Lower leg skin (tissue), 4 donors: ENCODE results near the gene DCAF8L2. TPM values are rescaled to one million over a fixed set of nuclear protein-coding genes. Genes with fewer than 3 reads are reported as not detected.

Experiments used
- DNase-seq, 2 donors: peaks; one replicate each; pipeline ENCODE4 v3.0.0-alpha.2; 2019; ENCODE audit warnings: low spot score in 2 of 2
- H3K4me3 ChIP-seq: fragments of 200-600 bp; sonication (generic); 2 replicates; pipeline ENCODE4 v1.5.1; 2017; ENCODE audit warnings: mild to moderate bottlenecking, low read depth; ENCODE audit not compliant: poor library complexity, severe bottlenecking
- POLR2A ChIP-seq, 2 donors: fragments of 450-650 bp; IDR thresholded peaks; one replicate each; pipeline ENCODE4 v1.6.1; 2016 to 2017; ENCODE audit warnings: antibody characterized with exemption in 2 of 2, mild to moderate bottlenecking in 1 of 2, moderate library complexity in 1 of 2
- WGBS, 2 donors: methylation state at CpG; one replicate each; pipeline ENCODE4 v1.1.5; 2018; 5-methylcytosine and 5-hydroxymethylcytosine counted together
- intact Hi-C: fragments of 100-400 bp; cut with DNase I; formaldehyde crosslinking; loops from one replicate; pipeline ENCODE4 v1.15.0; 2023; ENCODE audit warnings: low total_unique reads
- total RNA-seq, 4 donors: library from RNA; depleted of rRNA; stranded (reverse); fragments of >200 nt; gene quantifications; one replicate each; pipeline ENCODE4 v1.1.0, GENCODE V29; 2016
- TF ChIP-seq, protein P1 (sequence below), 3 donors: fragments of 450-650 bp; IDR thresholded peaks; one replicate each; pipeline ENCODE4 v1.5.1; 2016; ENCODE audit warnings: antibody characterized with exemption in 3 of 3, mild to moderate bottlenecking in 3 of 3, moderate library complexity in 2 of 3

The DCAF8L2 gene
- total RNA-seq, 4 donors from 2014 or later, result not detected

- no peak for DNase-seq
- intact Hi-C loops, result no loop called here
- no peak overlapping the region for H3K4me3 ChIP-seq
- WGBS, 2 donors, result 61 to 68% methylated on average over 6 of the region's 6 CpGs
- TF ChIP-seq POLR2A (IDR thresholded peaks at IDR 0.05), result no peak
- TF ChIP-seq, protein P1, sequence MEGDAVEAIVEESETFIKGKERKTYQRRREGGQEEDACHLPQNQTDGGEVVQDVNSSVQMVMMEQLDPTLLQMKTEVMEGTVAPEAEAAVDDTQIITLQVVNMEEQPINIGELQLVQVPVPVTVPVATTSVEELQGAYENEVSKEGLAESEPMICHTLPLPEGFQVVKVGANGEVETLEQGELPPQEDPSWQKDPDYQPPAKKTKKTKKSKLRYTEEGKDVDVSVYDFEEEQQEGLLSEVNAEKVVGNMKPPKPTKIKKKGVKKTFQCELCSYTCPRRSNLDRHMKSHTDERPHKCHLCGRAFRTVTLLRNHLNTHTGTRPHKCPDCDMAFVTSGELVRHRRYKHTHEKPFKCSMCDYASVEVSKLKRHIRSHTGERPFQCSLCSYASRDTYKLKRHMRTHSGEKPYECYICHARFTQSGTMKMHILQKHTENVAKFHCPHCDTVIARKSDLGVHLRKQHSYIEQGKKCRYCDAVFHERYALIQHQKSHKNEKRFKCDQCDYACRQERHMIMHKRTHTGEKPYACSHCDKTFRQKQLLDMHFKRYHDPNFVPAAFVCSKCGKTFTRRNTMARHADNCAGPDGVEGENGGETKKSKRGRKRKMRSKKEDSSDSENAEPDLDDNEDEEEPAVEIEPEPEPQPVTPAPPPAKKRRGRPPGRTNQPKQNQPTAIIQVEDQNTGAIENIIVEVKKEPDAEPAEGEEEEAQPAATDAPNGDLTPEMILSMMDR (IDR thresholded peaks at IDR 0.05), result no peak
These were observed 206.6 kb downstream of the DCAF8L2 start for GRCh38 chrX:27796640-27797257.

DNA sequence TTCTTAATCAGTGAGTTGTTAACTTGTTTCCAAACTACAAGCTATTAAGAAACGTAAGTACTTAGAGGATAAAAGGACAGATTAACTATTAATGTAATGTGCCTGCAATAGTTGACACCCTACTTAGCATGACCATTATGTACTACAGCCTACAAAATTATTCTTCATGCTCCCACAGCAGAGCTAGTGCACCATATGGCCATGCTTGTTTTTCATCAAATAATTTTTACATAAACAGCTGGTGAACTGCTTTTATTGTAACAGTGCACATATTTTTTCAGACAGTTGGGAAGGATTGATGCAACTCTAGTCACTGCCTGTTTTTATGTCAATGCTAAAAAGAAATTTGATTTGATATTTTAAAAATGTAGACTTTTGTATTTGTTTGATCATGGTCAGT, 207.4 kb downstream of the DCAF8L2 start:
- H3K4me3 ChIP-seq, result no peak overlapping the region
- 44 to 64% methylated on average over 1 of the region's 1 CpG for WGBS, 2 donors
- TF ChIP-seq, protein P1 (IDR thresholded peaks at IDR 0.05), result no peak
- no peak for TF ChIP-seq POLR2A (IDR thresholded peaks at IDR 0.05)
- intact Hi-C loops, result no loop called here
- no peak for DNase-seq

Other genes starting within 250 kb of the DCAF8L2 start
- gene PPP4R3C, start 127.0 kb upstream of the DCAF8L2 start, total RNA-seq, result not detected
- gene MAGEB10, start 217.6 kb downstream of the DCAF8L2 start, total RNA-seq, result not detected